ENCODE measurements around the gene ZBTB32. TPM values are rescaled to one million over a fixed set of nuclear protein-coding genes. Genes with fewer than 3 reads are reported as not detected.

Gene ZBTB32
- total RNA-seq, 1 experiment from 2014 or later: 0.13 TPM

DNA sequence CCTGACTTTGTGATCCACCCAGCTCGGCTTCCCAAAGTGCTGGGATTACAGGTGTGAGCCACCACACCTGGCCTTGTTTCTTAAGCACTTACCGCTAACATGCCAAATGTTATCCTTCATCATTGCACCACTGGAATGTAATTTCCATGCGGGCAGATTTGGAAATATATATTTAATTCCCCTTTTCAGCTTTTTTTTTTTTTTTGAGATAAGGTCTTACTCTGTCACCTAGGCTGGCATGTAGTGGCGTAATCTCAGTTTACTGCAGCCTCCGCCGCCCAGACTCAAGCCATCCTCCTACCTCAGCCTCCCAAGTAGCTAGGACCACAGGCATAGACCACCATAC is 42.4 kb upstream of the ZBTB32 start:
- no peak overlapping the region for H3K4me2 ChIP-seq (ENCODE audit: insufficient read depth, insufficient read length, low read length)
- TF ChIP-seq, protein P1, sequence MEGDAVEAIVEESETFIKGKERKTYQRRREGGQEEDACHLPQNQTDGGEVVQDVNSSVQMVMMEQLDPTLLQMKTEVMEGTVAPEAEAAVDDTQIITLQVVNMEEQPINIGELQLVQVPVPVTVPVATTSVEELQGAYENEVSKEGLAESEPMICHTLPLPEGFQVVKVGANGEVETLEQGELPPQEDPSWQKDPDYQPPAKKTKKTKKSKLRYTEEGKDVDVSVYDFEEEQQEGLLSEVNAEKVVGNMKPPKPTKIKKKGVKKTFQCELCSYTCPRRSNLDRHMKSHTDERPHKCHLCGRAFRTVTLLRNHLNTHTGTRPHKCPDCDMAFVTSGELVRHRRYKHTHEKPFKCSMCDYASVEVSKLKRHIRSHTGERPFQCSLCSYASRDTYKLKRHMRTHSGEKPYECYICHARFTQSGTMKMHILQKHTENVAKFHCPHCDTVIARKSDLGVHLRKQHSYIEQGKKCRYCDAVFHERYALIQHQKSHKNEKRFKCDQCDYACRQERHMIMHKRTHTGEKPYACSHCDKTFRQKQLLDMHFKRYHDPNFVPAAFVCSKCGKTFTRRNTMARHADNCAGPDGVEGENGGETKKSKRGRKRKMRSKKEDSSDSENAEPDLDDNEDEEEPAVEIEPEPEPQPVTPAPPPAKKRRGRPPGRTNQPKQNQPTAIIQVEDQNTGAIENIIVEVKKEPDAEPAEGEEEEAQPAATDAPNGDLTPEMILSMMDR (conservative IDR thresholded peaks at IDR 0.05): no peak
- H3K23me2 ChIP-seq (ENCODE audit: insufficient read length, low read depth, low read length, poor library complexity, severe bottlenecking): no peaks in the 10 kb centered on the region
- H2BK5ac ChIP-seq (ENCODE audit: insufficient read length, low read length): no peak overlapping the region
- no peaks in the 10 kb centered on the region for H3K4me1 ChIP-seq (ENCODE audit: insufficient read depth, low read length)
- no peak overlapping the region for H2AK5ac ChIP-seq (ENCODE audit: insufficient read length, low read length)
- H3K56ac ChIP-seq (ENCODE audit: insufficient read length, low read depth, low read length): no peak overlapping the region
- no peaks in the 10 kb centered on the region for H3K9me3 ChIP-seq (ENCODE audit: control insufficient read depth, low read depth, low read length)
- DNase-seq: no peak
- no peak overlapping the region for H2AFZ ChIP-seq (ENCODE audit: low read length)
- no peak overlapping the region for H2BK120ac ChIP-seq (ENCODE audit: low read depth, low read length, poor library complexity, severe bottlenecking)
- H3K27ac ChIP-seq (ENCODE audit: insufficient read length, low read depth, low read length): no peak overlapping the region
- no peak overlapping the region for H3K23ac ChIP-seq (ENCODE audit: insufficient read length, low read depth, low read length)
- H3K27me3 Mint-ChIP-seq (ENCODE audit: low read depth): no peaks in the 10 kb centered on the region
- no peak overlapping the region for H4K8ac ChIP-seq (replicated peaks; ENCODE audit: insufficient read length, low read depth, low read length)
- H2BK15ac ChIP-seq (ENCODE audit: low read depth, low read length): no peak overlapping the region
- no peak overlapping the region for H2BK12ac ChIP-seq (ENCODE audit: insufficient read length, low read depth, low read length)
- no peaks in the 10 kb centered on the region for H3K9me3 Mint-ChIP-seq
- H3K27me3 ChIP-seq (ENCODE audit: insufficient read depth, low read length): no peaks in the 10 kb centered on the region
- WGBS (ENCODE audit: extremely low coverage, insufficient read length, low lambda C conversion rate): no CpG with 5 or more reads among the region's 6 CpGs
- no peak overlapping the region for H3K4ac ChIP-seq (ENCODE audit: low read depth, low read length)
- no peak overlapping the region for H3K27ac Mint-ChIP-seq
- H3K36me3 Mint-ChIP-seq (ENCODE audit: insufficient read depth in 1 of 3, low read depth in 3 of 3): peaks cover 38 to 69% (median 61%) of the 10 kb centered on the region in 3 experiments
- H3K14ac ChIP-seq (ENCODE audit: insufficient read depth, low read length): no peak overlapping the region
- no peak overlapping the region for H3K4me3 Mint-ChIP-seq
- H3K79me1 ChIP-seq (ENCODE audit: insufficient read depth, low read depth, low read length, poor library complexity, severe bottlenecking): no peaks in the 10 kb centered on the region
- no peak overlapping the region for H3K18ac ChIP-seq (ENCODE audit: insufficient read length, low read depth, low read length)
- no peaks in the 10 kb centered on the region for H3K79me2 ChIP-seq (ENCODE audit: insufficient read depth, low read length)
- no peak overlapping the region for H4K5ac ChIP-seq (ENCODE audit: insufficient read length, low read depth, low read length)
- no peaks in the 10 kb centered on the region for H4K20me1 ChIP-seq (ENCODE audit: control insufficient read depth, insufficient read depth, insufficient read length)
- no peak overlapping the region for H4K91ac ChIP-seq (ENCODE audit: insufficient read length, low read depth, low read length)
- no peaks in the 10 kb centered on the region for H3K4me1 Mint-ChIP-seq
- H3T11ph ChIP-seq (ENCODE audit: low read length): no peak overlapping the region
- H3K9ac ChIP-seq (ENCODE audit: extremely low read depth, insufficient read length, low read length): no peak overlapping the region
- H2BK20ac ChIP-seq (ENCODE audit: low read depth, low read length, poor library complexity, severe bottlenecking): no peak overlapping the region

All from H9 (cell line).